ENCODE results near the gene HSD17B7.

HSD17B7 gene

GRCh38 chr1:162861101-162861500, 70.6 kb downstream of the HSD17B7 start, which contains the start of gene CCDC190:
CCDC190 (minus strand) TSS chr1:162861175; CDS start chr1:162859646, 1,529 bp downstream.
- DNase-seq: no peak

GRCh38 chr1:162861625-162862024, 71.1 kb downstream of the HSD17B7 start:
- no peak for DNase-seq
